Activated naive CD4-positive, alpha-beta T cell treated with anti-CD3 and anti-CD28 coated beads for 36 hours (primary cell): ENCODE measurements around the gene OR10H5. TPM values are rescaled to one million over a fixed set of nuclear protein-coding genes. Genes with fewer than 3 reads are reported as not detected.
A peak's percentile ranks its signal among the peaks of the same experiment; 100 is the strongest.
"Not testable (repeated sequence)": the region's sequence is repeated elsewhere in the genome, so short reads cannot be mapped to it uniquely, and the experiment has no call there.

Experiments
- CTCF ChIA-PET: fragments of 350-600 bp; sonication (Branson Sonifier 250); formaldehyde crosslinking; loops from one replicate; lab custom pipeline; 2021; ENCODE audit warnings: antibody characterized with exemption; lab: Charles Lee
- DNase-seq: peaks from one replicate; pipeline ENCODE4 v3.0.0-alpha.2; 2020
- H3K27ac Mint-ChIP-seq: one replicate; pipeline ENCODE4 v1.8.0; 2021; ENCODE audit warnings: mild to moderate bottlenecking, mixed read lengths
- H3K27me3 Mint-ChIP-seq: one replicate; pipeline ENCODE4 v1.8.0; 2021; ENCODE audit warnings: low read depth, mixed read lengths
- H3K36me3 Mint-ChIP-seq: one replicate; pipeline ENCODE4 v1.8.0; 2021; ENCODE audit warnings: low read depth, mixed read lengths
- H3K4me1 Mint-ChIP-seq: one replicate; pipeline ENCODE4 v1.8.0; 2021; ENCODE audit warnings: low read depth, mixed read lengths
- H3K4me3 Mint-ChIP-seq: one replicate; pipeline ENCODE4 v1.8.0; 2021; ENCODE audit warnings: mild to moderate bottlenecking, moderate library complexity, mixed read lengths
- H3K9me3 Mint-ChIP-seq: one replicate; pipeline ENCODE4 v1.8.0; 2021; ENCODE audit warnings: mixed read lengths
- intact Hi-C: fragments of 100-400 bp; cut with micrococcal nuclease; formaldehyde crosslinking; loops from one replicate; pipeline ENCODE4 v1.15.1; 2023
- total RNA-seq, 2 experiments: library from RNA; stranded (reverse); gene quantifications; one replicate each; pipeline ENCODE4 v1.2.3, GENCODE V29; 2021

The OR10H5 gene
- total RNA-seq, 2 experiments from 2014 or later, result not detected

GRCh38 chr19:15820646-15821045 is 33.2 kb downstream of the OR10H5 start:
- Mint-ChIP-seq H3K4me1 (no peaks in the 10 kb centered on the region), H3K27me3 (no peaks in the 10 kb centered on the region), H3K4me3 (no peak overlapping the region), H3K36me3 (no peaks in the 10 kb centered on the region), H3K9me3 (no peaks in the 10 kb centered on the region), H3K27ac (peak overlapping the region; percentile 3)
- CTCF ChIA-PET, result no interaction called here
- no peak for DNase-seq
- intact Hi-C loops, result no loop called here

DNA sequence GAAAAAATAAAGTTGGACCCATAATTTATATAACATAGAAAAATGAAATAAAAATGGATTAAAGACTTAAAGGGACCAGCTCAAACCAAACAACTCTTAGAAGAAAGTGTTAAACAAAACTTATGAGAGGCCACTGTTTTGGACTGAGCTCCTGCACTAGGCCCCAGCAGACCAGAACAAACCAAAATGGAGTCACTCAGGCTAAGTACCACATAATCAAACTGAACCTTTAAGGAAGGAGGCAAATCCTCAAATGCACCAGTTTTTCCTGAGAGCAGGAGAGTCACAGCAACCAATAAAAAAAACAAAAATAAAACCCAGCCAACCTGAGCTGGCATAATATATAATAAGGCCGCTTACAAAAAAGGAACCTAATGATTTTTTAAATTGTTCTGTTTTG is 38.3 kb downstream of the OR10H5 start:
- Mint-ChIP-seq H3K27ac (no peak overlapping the region), H3K4me1 (no peaks in the 10 kb centered on the region), H3K4me3 (no peak overlapping the region), H3K9me3 (no peaks in the 10 kb centered on the region), H3K36me3 (no peaks in the 10 kb centered on the region), H3K27me3 (no peaks in the 10 kb centered on the region)
- CTCF ChIA-PET, result interaction anchor here (0.7 to 0.8 kb wide), 2 partner anchors 15 to 464 kb away, joined by 3 read pairs; no protein-coding TSS in a partner anchor
- DNase-seq, result no peak
- intact Hi-C loops, result no loop called here

GRCh38 chr19:15828121-15828610 is 40.7 kb downstream of the OR10H5 start:
- H3K27me3 Mint-ChIP-seq, result no peaks in the 10 kb centered on the region

GRCh38 chr19:15828611-15829305 is 41.3 kb downstream of the OR10H5 start:
- H3K9me3 Mint-ChIP-seq, H3K27me3 Mint-ChIP-seq, DNase-seq, H3K4me3 Mint-ChIP-seq, H3K4me1 Mint-ChIP-seq, intact Hi-C loops, H3K36me3 Mint-ChIP-seq, CTCF ChIA-PET, H3K27ac Mint-ChIP-seq: not testable (repeated sequence)

More at GRCh38 chr19:15828121-15828610, 40.7 kb downstream of the OR10H5 start:
- no peak overlapping the region for H3K4me3 Mint-ChIP-seq
- intact Hi-C loops, result no loop called here
- H3K9me3 Mint-ChIP-seq, result no peaks in the 10 kb centered on the region
- CTCF ChIA-PET, result no interaction called here
- no peaks in the 10 kb centered on the region for H3K4me1 Mint-ChIP-seq
- H3K36me3 Mint-ChIP-seq, result no peaks in the 10 kb centered on the region
- DNase-seq, result no peak
- H3K27ac Mint-ChIP-seq, result no peak overlapping the region

- H3K4me3 Mint-ChIP-seq, result no peak overlapping the region
- no peaks in the 10 kb centered on the region for H3K4me1 Mint-ChIP-seq
- H3K27ac Mint-ChIP-seq, result no peak overlapping the region
- intact Hi-C loops, result no loop called here
- H3K9me3 Mint-ChIP-seq, result no peaks in the 10 kb centered on the region
- H3K27me3 Mint-ChIP-seq, result no peaks in the 10 kb centered on the region
- no peak for DNase-seq
- CTCF ChIA-PET, result no interaction called here
- no peaks in the 10 kb centered on the region for H3K36me3 Mint-ChIP-seq
These were observed 41.8 kb downstream of the OR10H5 start for GRCh38 chr19:15829306-15829698.

DNA sequence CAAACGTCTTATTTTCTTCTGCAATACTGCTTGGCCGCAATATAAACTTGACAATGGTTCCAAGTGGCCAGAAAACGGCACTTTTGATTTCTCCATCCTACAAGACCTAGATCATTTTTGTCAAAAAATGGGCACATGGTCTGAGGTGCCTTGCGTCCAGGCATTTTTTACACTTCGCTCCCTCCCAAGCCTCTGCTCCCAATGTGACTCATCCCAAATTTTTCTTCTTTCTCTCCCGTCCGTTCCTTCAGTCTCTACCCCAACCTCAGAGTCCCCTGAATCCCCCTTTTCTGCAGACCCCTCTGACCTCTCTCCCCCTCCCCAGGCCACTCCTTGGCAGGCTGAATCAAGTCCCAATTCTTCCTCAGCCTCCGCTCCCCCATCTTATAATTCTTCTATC is 42.3 kb downstream of the OR10H5 start:
- intact Hi-C loops, result loop anchor here (10.0 kb wide), 2 partner anchors 505 to 705 kb away; a partner anchor contains a TSS
- DNase-seq, result no peak
- no peaks in the 10 kb centered on the region for H3K36me3 Mint-ChIP-seq
- no peak overlapping the region for H3K27ac Mint-ChIP-seq
- H3K27me3 Mint-ChIP-seq, result no peaks in the 10 kb centered on the region
- CTCF ChIA-PET, result no interaction called here
- no peak overlapping the region for H3K4me3 Mint-ChIP-seq
- no peaks in the 10 kb centered on the region for H3K9me3 Mint-ChIP-seq
- no peaks in the 10 kb centered on the region for H3K4me1 Mint-ChIP-seq

GRCh38 chr19:15831626-15832025 is 44.2 kb downstream of the OR10H5 start:
- no peak overlapping the region for H3K27ac Mint-ChIP-seq
- intact Hi-C loops, result loop anchor here (10.0 kb wide), 2 partner anchors 503 to 707 kb away; a partner anchor contains a TSS
- no peak for DNase-seq
- H3K36me3 Mint-ChIP-seq, result no peaks in the 10 kb centered on the region
- H3K27me3 Mint-ChIP-seq, result no peaks in the 10 kb centered on the region
- CTCF ChIA-PET, result no interaction called here
- peaks cover 5% of the 10 kb centered on the region for H3K4me1 Mint-ChIP-seq
- no peaks in the 10 kb centered on the region for H3K9me3 Mint-ChIP-seq
- H3K4me3 Mint-ChIP-seq, result no peak overlapping the region

DNA sequence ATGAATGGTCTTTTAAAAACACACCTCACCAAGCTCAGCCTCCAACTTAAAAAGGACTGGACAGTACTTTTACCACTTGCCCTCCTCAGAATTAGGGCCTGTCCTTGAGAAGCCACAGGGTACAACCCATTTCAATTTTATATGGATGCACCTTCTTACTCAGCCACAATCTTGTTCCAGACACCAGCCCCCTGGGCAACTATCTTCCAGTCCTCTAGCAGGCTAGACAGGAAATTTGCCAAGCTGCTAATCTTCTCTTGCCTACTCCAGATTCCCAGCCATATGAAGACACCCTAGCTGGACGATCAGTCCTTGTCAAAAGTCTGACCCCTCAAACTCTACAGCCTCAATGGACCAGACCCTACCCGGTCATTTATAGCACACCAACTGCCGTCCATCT is 46.8 kb downstream of the OR10H5 start:
- H3K9me3 Mint-ChIP-seq, DNase-seq, H3K4me3 Mint-ChIP-seq, H3K27me3 Mint-ChIP-seq, H3K36me3 Mint-ChIP-seq, CTCF ChIA-PET, H3K27ac Mint-ChIP-seq: not testable (repeated sequence)
- peaks cover 13% of the 10 kb centered on the region for H3K4me1 Mint-ChIP-seq
- intact Hi-C loops, result loop anchor here (10.0 kb wide), 2 partner anchors 501 to 709 kb away; a partner anchor contains a TSS

- peaks cover 13% of the 10 kb centered on the region for H3K4me1 Mint-ChIP-seq
- intact Hi-C loops, result loop anchor here (1.0 to 10.0 kb wide), 9 partner anchors 231 to 711 kb away; partner anchors contain the start of genes AP1M1, C19orf44, CALR3 and RAB8A
- CTCF ChIA-PET, H3K9me3 Mint-ChIP-seq, H3K27me3 Mint-ChIP-seq, H3K36me3 Mint-ChIP-seq: not testable (repeated sequence)
- H3K4me3 Mint-ChIP-seq, result peak overlapping the region; percentile 88
- DNase-seq, result peak; percentile 74
- peak overlapping the region; percentile 96 for H3K27ac Mint-ChIP-seq
These were observed 48.3 kb downstream of the OR10H5 start for GRCh38 chr19:15835565-15836329.

DNA sequence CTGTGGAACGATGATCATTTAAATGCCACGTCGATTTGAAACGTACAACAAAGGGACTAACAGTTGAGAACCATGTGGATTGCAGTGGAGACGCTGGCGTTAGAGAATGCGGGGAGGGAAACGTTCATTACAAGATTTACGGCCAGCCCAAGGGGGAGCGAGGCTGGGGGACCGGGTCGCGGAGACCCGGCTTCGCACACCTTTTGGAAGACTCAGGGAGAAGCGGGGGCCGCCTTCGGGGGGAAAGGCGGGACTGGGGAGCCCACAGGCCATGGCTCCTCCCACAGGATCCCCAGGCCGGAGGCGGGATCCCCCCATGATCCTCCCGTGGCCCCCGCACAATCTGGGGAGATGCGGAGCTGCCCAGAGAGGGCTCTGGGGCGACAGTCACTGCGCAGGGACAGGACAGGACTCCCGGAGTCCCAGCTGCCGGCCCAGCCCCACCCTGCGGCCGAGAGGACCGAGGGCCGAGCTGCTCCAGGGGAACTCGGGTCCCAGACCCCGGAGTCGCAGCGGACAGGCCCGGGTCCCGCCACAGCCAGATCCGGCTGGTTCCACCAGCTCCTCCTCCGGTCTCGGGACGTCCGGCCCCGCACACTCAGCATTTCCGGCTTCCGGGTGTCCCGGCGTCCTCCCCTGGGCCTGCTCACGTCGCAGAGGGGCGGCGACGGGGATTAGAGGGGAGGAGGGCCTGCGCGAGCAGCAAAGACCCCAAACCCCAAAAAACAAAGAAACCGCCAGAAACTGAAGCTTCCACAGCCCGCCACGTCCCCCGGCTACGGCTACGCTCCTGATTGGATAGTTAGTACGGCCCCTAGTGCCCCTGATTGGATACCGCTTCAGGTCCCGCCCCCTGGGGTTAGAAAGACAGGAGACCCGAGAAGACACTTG is 49.1 kb downstream of the OR10H5 start:
- intact Hi-C loops, result loop anchor here (1.0 to 10.0 kb wide), 10 partner anchors 230 to 712 kb away; partner anchors contain the start of genes AKAP8, AP1M1, C19orf44 and CALR3
- no peaks in the 10 kb centered on the region for H3K27me3 Mint-ChIP-seq
- CTCF ChIA-PET, result interaction anchor here (0.6 kb wide), 1 partner anchor 209 kb away, joined by 3 read pairs; no protein-coding TSS in a partner anchor

DNA sequence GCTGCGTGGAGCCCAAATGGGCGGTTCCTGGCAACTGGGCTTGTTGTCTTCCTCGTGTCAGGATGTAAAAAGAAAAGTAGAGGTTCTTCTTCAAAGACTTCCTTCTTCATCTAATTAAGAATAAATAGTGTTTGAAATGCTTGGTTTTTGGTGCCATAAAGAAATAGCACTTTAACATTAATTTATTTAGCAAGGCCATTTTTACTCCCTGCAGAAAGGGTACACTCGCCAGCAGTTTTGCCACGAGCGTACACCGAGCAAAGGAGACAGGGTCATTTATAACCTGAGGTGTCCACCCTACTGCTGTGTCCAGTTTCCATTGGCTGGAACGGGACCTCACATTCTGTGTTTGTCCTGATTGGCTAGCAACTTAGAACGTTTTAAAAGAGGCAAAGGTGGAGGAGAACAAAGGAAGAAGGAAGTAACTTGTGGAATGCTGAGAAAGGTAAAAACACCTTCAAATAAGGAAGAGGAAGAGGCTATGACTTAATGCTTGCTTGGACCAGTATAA is 49.8 kb downstream of the OR10H5 start:
- Mint-ChIP-seq H3K9me3 (no peaks in the 10 kb centered on the region), H3K27me3 (no peaks in the 10 kb centered on the region), H3K4me1 (peaks cover 16% of the 10 kb centered on the region), H3K36me3 (no peaks in the 10 kb centered on the region), H3K27ac (peak overlapping the region; percentile 96), H3K4me3 (peak overlapping the region; percentile 88)
- CTCF ChIA-PET, result no interaction called here
- DNase-seq, result no peak
- intact Hi-C loops, result loop anchor here (1.0 to 10.0 kb wide), 9 partner anchors 242 to 712 kb away; partner anchors contain the start of genes AKAP8, AP1M1, C19orf44 and CALR3

More for the DNA sequence above, 49.1 kb downstream of the OR10H5 start:
- H3K4me1 Mint-ChIP-seq, result peaks cover 13% of the 10 kb centered on the region
- H3K4me3 Mint-ChIP-seq, result peak overlapping the region; percentile 88
- no peaks in the 10 kb centered on the region for H3K9me3 Mint-ChIP-seq
- peak overlapping the region; percentile 96 for H3K27ac Mint-ChIP-seq
- H3K36me3 Mint-ChIP-seq, result no peaks in the 10 kb centered on the region
- peak; percentile 98 for DNase-seq
